OCI-LY7 (cell line): Measurements from ENCODE around the gene SSBP4. TPM values are rescaled to one million over a fixed set of nuclear protein-coding genes. Genes with fewer than 3 reads are reported as not detected.

Experiments
- BruUV-seq: library from RNA; stranded (reverse); fragments of 400-500 nt; replicated peaks from 2 replicates; lab custom pipeline; 2021; lab: Mats Ljungman, UMichigan
- CTCF ChIA-PET: fragments of 300-600 bp; sonication (Branson Sonifier 250); formaldehyde crosslinking; loops from one replicate; lab custom pipeline; 2022; ENCODE audit warnings: antibody characterized with exemption; ENCODE audit not compliant: unreplicated experiment; lab: Charles Lee
- POLR2A ChIA-PET: fragments of 300-600 bp; sonication (Branson Sonifier 250); formaldehyde crosslinking; loops from one replicate; lab custom pipeline; 2022; ENCODE audit warnings: antibody characterized with exemption; lab: Charles Lee
- DNase-seq: peaks from one replicate; pipeline ENCODE4 v3.0.0-alpha.2; 2015; ENCODE audit warnings: low spot score
- H2AFZ ChIP-seq: fragments of 200-600 bp; sonication (generic), shearing (Covaris generic); 2 replicates; pipeline ENCODE4 v1.6.1; 2014; ENCODE audit warnings: mild to moderate bottlenecking, antibody characterized with exemption, low read length, moderate library complexity
- H3K27ac ChIP-seq: fragments of 200-600 bp; sonication (generic); 2 replicates; pipeline ENCODE4 v1.5.1; 2014; ENCODE audit warnings: mixed run types, low read depth, mild to moderate bottlenecking, moderate library complexity, low read length, inconsistent platforms; ENCODE audit not compliant: poor library complexity, severe bottlenecking
- H3K36me3 ChIP-seq: fragments of 200-600 bp; sonication (generic); 2 replicates; pipeline ENCODE4 v1.6.1; 2014; ENCODE audit warnings: mild to moderate bottlenecking, antibody characterized with exemption, low read length, moderate library complexity, mixed read lengths; ENCODE audit not compliant: insufficient read depth
- H3K4me1 ChIP-seq: fragments of 200-600 bp; sonication (generic); 2 replicates; pipeline ENCODE4 v1.5.1; 2014; ENCODE audit warnings: mild to moderate bottlenecking, low read length; ENCODE audit not compliant: insufficient read depth, poor library complexity, severe bottlenecking
- H3K4me2 ChIP-seq: fragments of 200-600 bp; sonication (generic); 2 replicates; pipeline ENCODE4 v1.6.1; 2014; ENCODE audit warnings: mild to moderate bottlenecking, low read length
- H3K4me3 ChIP-seq: fragments of 200-600 bp; sonication (generic); 2 replicates; pipeline ENCODE4 v1.5.1; 2014; ENCODE audit warnings: mild to moderate bottlenecking, low read depth, low read length; ENCODE audit not compliant: poor library complexity, severe bottlenecking
- H3K79me2 ChIP-seq: fragments of 200-600 bp; sonication (generic); 2 replicates; pipeline ENCODE4 v1.6.1; 2016; ENCODE audit warnings: low read depth, mild to moderate bottlenecking, low read length, moderate library complexity, mixed read lengths; ENCODE audit not compliant: insufficient read depth
- H3K9me2 ChIP-seq: fragments of 200-600 bp; sonication (generic); 2 replicates; pipeline ENCODE4 v1.6.1; 2016; ENCODE audit warnings: mild to moderate bottlenecking, low read length, mixed read lengths; ENCODE audit not compliant: insufficient read depth
- H3K9me3 ChIP-seq: fragments of 200-600 bp; sonication (generic); 2 replicates; pipeline ENCODE4 v1.6.1; 2014; ENCODE audit warnings: mild to moderate bottlenecking, mixed run types, low read length, mixed read lengths
- H4K20me1 ChIP-seq: fragments of 200-600 bp; sonication (generic); 2 replicates; pipeline ENCODE4 v1.6.1; 2014; ENCODE audit warnings: mild to moderate bottlenecking, antibody characterized with exemption, low read length, moderate library complexity, mixed read lengths; ENCODE audit not compliant: insufficient read depth
- EZH2phosphoT487 ChIP-seq: fragments of 200-600 bp; sonication (generic); IDR thresholded peaks from 2 replicates; pipeline ENCODE4 v1.6.1; 2018; ENCODE audit warnings: low read depth, borderline replicate concordance, mild to moderate bottlenecking, mixed run types, antibody characterized with exemption, low read length, moderate library complexity, mixed read lengths
- intact Hi-C: fragments of 100-400 bp; cut with micrococcal nuclease; formaldehyde crosslinking; loops from one replicate; pipeline ENCODE4 v1.10.0; 2022; ENCODE audit not compliant: unreplicated experiment
- total RNA-seq, 2 experiments: library from RNA; depleted of rRNA in 1 of 2; stranded (reverse); fragments of >200 nt in 1 of 2; shearing (Covaris generic) in 1 of 2; gene quantifications; 2 replicates each; pipeline ENCODE4 v1.2.3, GENCODE V29; 2014 to 2022
- TF ChIP-seq, protein P1 (sequence below): fragments of 200-600 bp; sonication (generic); conservative IDR thresholded peaks from 2 replicates; pipeline ENCODE4 v1.5.1; 2014; ENCODE audit warnings: mild to moderate bottlenecking, antibody characterized with exemption, low read length, moderate library complexity, mixed read lengths

SSBP4 gene
- total RNA-seq, 2 experiments from 2014 or later, result 92.9 to 117 TPM

DNA sequence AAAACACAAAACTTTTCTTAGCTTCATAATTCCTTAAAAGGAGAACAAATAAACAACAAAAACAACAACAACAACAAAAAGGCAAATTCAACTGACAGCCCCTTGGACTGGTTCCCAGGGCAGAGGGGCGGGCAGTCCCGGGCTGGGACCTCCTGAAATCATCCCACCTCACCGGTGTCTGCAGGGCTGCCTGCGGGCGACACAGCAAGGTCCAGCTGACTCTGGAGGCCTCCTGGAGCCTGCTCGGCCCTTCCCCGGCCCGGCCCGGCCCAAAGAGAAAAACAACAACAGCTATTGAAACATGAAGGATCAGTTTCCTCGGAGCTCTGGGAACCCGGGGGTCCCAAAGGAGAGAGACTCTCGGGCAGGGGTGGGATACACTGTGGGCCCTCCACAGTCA lies 23.7 kb downstream of the SSBP4 start:
- intact Hi-C loops, result no loop called here
- no peaks in the 10 kb centered on the region for H3K9me2 ChIP-seq
- DNase-seq, result no peak
- no TSS peak for BruUV-seq
- no peak overlapping the region for H3K4me3 ChIP-seq
- no peak overlapping the region for H3K4me2 ChIP-seq
- peaks cover 39% of the 10 kb centered on the region for H3K36me3 ChIP-seq
- CTCF ChIA-PET, result no interaction called here
- H2AFZ ChIP-seq, result no peak overlapping the region
- H4K20me1 ChIP-seq, result no peaks in the 10 kb centered on the region
- H3K9me3 ChIP-seq, result 0 out of 2 replicates have a peak, but pooled peaks cover 7% of the 10 kb centered on the region
- H3K79me2 ChIP-seq, result no peaks in the 10 kb centered on the region
- POLR2A ChIA-PET, result no interaction called here
- H3K27ac ChIP-seq, result no peak overlapping the region
- no peaks in the 10 kb centered on the region for H3K4me1 ChIP-seq
- TF ChIP-seq, protein P1, sequence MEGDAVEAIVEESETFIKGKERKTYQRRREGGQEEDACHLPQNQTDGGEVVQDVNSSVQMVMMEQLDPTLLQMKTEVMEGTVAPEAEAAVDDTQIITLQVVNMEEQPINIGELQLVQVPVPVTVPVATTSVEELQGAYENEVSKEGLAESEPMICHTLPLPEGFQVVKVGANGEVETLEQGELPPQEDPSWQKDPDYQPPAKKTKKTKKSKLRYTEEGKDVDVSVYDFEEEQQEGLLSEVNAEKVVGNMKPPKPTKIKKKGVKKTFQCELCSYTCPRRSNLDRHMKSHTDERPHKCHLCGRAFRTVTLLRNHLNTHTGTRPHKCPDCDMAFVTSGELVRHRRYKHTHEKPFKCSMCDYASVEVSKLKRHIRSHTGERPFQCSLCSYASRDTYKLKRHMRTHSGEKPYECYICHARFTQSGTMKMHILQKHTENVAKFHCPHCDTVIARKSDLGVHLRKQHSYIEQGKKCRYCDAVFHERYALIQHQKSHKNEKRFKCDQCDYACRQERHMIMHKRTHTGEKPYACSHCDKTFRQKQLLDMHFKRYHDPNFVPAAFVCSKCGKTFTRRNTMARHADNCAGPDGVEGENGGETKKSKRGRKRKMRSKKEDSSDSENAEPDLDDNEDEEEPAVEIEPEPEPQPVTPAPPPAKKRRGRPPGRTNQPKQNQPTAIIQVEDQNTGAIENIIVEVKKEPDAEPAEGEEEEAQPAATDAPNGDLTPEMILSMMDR, result no peak

DNA sequence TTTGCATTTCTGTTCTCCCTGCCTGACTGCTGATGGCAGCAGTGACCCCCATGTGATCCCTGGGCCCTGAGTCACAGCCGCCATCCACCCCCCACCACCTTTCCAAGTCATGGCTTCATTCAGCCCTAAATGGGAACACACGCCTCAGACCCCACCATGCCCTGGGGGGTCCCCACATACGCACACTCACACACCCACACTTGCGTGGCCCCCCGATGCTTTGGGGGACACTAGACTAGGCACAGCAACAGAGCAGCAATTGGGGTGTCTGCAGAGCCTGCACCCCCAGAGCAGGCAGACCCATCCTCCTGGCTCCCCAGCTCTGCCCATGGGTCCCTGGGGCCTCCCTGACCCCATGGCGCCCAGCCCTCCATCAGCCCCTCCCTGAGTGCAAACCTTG lies 24.2 kb downstream of the SSBP4 start:
- Histone ChIP-seq H3K4me1 (no peaks in the 10 kb centered on the region), H2AFZ (no peak overlapping the region), H3K79me2 (no peaks in the 10 kb centered on the region), H3K36me3 (peaks cover 42% of the 10 kb centered on the region), H3K27ac (no peak overlapping the region), H4K20me1 (no peaks in the 10 kb centered on the region), H3K9me3 (0 out of 2 replicates have a peak, but pooled peaks cover 7% of the 10 kb centered on the region), H3K9me2 (no peaks in the 10 kb centered on the region), H3K4me2 (no peak overlapping the region), H3K4me3 (no peak overlapping the region)
- intact Hi-C loops, result no loop called here
- TF ChIP-seq, protein P1, result no peak
- DNase-seq, result no peak
- ChIA-PET POLR2A (no interaction called here), CTCF (no interaction called here)
- BruUV-seq, result no TSS peak

DNA sequence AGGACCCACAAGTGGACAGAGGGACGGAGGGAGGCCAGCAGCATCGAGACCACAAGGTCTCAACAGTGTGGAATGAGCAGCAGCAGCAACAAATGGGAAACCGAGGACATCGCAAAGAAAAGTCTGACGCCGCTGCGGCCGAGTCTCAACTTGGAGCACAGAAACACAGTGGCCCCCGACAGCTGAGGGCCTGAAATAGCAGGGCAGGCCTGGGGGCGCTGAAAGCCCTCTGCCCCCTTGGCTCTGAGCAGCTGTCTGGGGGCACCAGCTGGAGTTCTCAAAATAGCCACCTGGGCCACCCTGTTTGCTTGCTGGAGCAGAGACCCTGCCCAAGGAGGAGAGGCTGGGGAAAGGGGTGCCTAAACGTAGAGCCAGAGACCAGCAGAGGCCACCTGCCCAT lies 24.6 kb downstream of the SSBP4 start:
- Histone ChIP-seq H4K20me1 (no peaks in the 10 kb centered on the region), H3K27ac (no peak overlapping the region), H3K9me2 (no peaks in the 10 kb centered on the region), H3K4me1 (no peaks in the 10 kb centered on the region), H3K9me3 (0 out of 2 replicates have a peak, but pooled peaks cover 7% of the 10 kb centered on the region), H2AFZ (no peak overlapping the region), H3K4me2 (no peak overlapping the region), H3K79me2 (no peaks in the 10 kb centered on the region), H3K4me3 (no peak overlapping the region), H3K36me3 (peaks cover 45% of the 10 kb centered on the region)
- no peak for DNase-seq
- CTCF ChIA-PET, result no interaction called here
- BruUV-seq, result no TSS peak
- POLR2A ChIA-PET, result no interaction called here
- TF ChIP-seq, protein P1, result no peak
- no peak for TF ChIP-seq EZH2phosphoT487
- intact Hi-C loops, result no loop called here
